NCI-H524 treated with DMSO at 0.1 percent for 48 hours (cell line): ENCODE measurements around the gene CMTM2.
"Not testable (repeated sequence)": the region's sequence is repeated elsewhere in the genome, so short reads cannot be mapped to it uniquely, and the experiment has no call there.

Source experiments
- DNase-seq: peaks from one replicate; lab custom pipeline; 2025; lab: John Stamatoyannopoulos, UW

CMTM2 gene

GRCh38 chr16:66630561-66631260, 51.4 kb downstream of the CMTM2 start:
- not testable (repeated sequence) for DNase-seq

DNA sequence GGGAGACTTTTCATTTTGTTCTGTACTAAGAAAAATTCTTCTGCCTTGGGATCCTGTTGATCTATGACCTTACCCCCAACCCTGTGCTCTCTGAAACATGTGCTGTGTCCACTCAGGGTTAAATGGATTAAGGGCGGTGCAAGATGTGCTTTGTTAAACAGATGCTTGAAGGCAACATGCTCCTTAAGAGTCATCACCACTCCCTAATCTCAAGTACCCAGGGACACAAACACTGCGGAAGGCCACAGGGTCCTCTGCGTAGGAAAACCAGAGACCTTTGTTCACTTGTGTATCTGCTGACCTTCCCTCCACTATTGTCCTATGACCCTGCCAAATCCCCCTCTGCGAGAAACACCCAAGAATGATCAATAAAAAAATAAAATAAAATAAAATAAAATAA, 52.3 kb downstream of the CMTM2 start:
- not testable (repeated sequence) for DNase-seq

DNA sequence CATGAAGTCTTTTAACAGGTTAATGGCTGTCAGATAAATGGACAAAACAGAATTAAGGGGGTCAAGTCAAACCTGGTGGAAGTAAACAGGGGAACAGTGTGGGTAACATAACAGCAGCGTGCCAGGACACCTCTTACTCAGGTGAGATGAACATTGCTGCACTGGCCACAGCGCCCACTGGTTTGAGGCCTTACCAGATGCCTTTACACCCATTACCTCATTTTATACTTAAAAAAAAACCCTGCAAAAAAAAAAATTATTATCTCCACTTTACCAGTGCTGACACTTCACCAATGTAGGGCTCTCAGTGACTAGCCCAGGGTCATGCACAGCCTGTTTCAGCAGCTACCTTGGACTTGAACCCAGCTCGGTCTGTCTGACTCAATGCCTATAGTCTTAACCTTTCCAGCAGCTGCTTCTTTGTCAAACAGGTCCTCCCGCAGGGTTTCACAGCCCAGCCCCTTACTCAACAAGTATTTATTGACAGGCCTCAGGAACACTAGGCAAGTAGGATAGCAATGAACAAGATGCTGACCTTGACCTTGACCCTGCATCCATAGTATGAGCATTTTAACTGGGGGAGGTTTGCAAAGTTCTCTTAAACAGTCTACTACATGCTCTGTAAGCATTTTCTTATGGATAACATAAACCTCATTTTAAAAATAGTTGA, 55.4 kb downstream of the CMTM2 start:
- no peak for DNase-seq

DNA sequence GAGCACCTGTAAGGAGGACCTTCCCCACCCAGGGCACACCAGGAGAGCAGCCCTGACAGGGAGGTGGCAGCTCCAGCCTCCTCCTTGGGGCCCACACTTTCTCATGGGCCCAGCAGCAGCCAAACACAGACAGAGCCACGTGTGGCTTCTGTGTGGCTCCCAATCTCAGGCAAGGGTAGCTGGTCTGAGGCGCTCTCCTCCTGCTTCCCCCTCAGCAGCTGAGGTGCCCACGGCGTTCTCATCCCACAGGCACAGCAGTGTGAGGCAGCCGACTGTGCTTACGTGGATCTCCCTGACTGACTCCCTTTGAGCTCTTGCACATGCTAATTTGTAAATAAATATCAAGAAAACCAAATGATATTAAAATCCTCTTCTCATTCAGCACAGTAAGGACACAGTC, 56.1 kb downstream of the CMTM2 start:
- no peak for DNase-seq

GRCh38 chr16:66636199-66636598, 56.9 kb downstream of the CMTM2 start:
- no peak for DNase-seq

DNA sequence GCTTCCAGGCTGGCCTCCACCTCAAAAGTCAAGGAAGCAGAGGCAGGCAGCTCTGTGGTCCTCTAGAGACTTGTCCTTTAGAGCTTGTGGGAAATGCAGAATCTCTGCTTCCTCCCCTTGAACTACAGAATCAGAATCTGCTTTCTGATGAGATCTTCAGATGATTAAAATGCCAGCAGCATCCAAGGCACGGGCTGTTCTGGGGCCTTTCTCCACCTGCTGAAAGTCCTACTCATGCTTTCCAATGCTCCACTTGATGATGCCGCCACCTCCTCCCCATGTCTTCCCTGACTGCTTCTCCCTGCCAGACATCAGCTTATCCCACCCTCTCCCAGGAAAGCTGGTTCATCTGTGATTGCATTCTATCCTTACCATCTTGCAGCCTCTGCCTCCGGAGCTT, 58.5 kb downstream of the CMTM2 start:
- DNase-seq, result no peak
